Mucosa of descending colon (tissue), 3 donors: Measurements from ENCODE around the gene WDR19. TPM values are rescaled to one million over a fixed set of nuclear protein-coding genes. Genes with fewer than 3 reads are reported as not detected.
A peak's percentile ranks its signal among the peaks of the same experiment; 100 is the strongest.

Source experiments
- ATAC-seq: fragments of 200-7000 bp; cut with Tn5 transposase; one replicate; pipeline ENCODE4 v1.9.1; 2020; ENCODE audit warnings: mild to moderate bottlenecking, moderate library complexity
- DNase-seq, 3 donors: peaks; one replicate each; pipeline ENCODE4 v3.0.0-alpha.2; 2020
- H3K36me3 ChIP-seq: fragments of 200-600 bp; one replicate; pipeline ENCODE4 v1.8.0; 2021; ENCODE audit warnings: low read depth, mild to moderate bottlenecking
- H3K4me1 ChIP-seq: fragments of 200-600 bp; one replicate; pipeline ENCODE4 v1.8.0; 2021; ENCODE audit warnings: low read depth, mild to moderate bottlenecking
- H3K4me3 ChIP-seq: fragments of 200-600 bp; one replicate; pipeline ENCODE4 v1.8.0; 2021; ENCODE audit warnings: mild to moderate bottlenecking
- H3K9me3 ChIP-seq: fragments of 200-600 bp; one replicate; pipeline ENCODE4 v1.8.0; 2021; ENCODE audit warnings: mild to moderate bottlenecking
- CTCF ChIP-seq: fragments of 200-600 bp; IDR thresholded peaks from one replicate; pipeline ENCODE4 v1.8.0; 2022; ENCODE audit warnings: antibody characterized with exemption, mild to moderate bottlenecking
- intact Hi-C, 2 donors: fragments of 100-400 bp; cut with DNase I in 1 of 2; cut with micrococcal nuclease in 1 of 2; formaldehyde crosslinking; loops; one replicate each; pipeline versions ENCODE4 v1.11.0 to v1.11.1; 2022; cut with DNase I, micrococcal nuclease
- total RNA-seq, 3 donors: library from RNA; stranded (reverse); fragmentation: NEBNext Ultra II Directional in 2 of 3; extraction: Animal tissue kit (Norgen Biotek cat#: 25700) in 2 of 3; gene quantifications; one replicate each; pipeline versions ENCODE4 v1.2.1 to v1.2.4, GENCODE V29; 2021 to 2023
- donor health status: DM: no; HTN: no; CAD: no; lungs with moderate emphysema.
- donor health status: DM: no; HTN: no; CAD: no.
- donor health status: DM: no; HTN: yes; CAD: no.

The WDR19 gene
- total RNA-seq, 3 donors from 2014 or later, result 6.7 to 29.5 (median 12.0) TPM

- H3K36me3 ChIP-seq, result no peaks in the 10 kb centered on the region
- intact Hi-C loops, result no loop called here
Measured at GRCh38 chr4:39255266-39255665, 72.9 kb downstream of the WDR19 start.

GRCh38 chr4:39255871-39256270, 73.5 kb downstream of the WDR19 start:
- TF ChIP-seq CTCF, result no peak
- Histone ChIP-seq H3K36me3 (no peaks in the 10 kb centered on the region), H3K4me1 (no peaks in the 10 kb centered on the region), H3K9me3 (no peaks in the 10 kb centered on the region), H3K4me3 (no peak overlapping the region)
- ATAC-seq, result no peak
- intact Hi-C loops, result no loop called here
- DNase-seq, result no peak

More at GRCh38 chr4:39255266-39255665, 72.9 kb downstream of the WDR19 start:
- H3K4me1 ChIP-seq, result no peaks in the 10 kb centered on the region
- no peak for DNase-seq
- H3K9me3 ChIP-seq, result no peaks in the 10 kb centered on the region
- H3K4me3 ChIP-seq, result no peak overlapping the region
- TF ChIP-seq CTCF, result no peak
- no peak for ATAC-seq

- H3K4me3 ChIP-seq, result no peak overlapping the region
- no peak for ATAC-seq
Measured at GRCh38 chr4:39256436-39256835, 74.1 kb downstream of the WDR19 start.

GRCh38 chr4:39259571-39260330, 77.4 kb downstream of the WDR19 start:
- TF ChIP-seq CTCF, result no peak
- no peak for DNase-seq
- Histone ChIP-seq H3K4me3 (no peak overlapping the region), H3K4me1 (no peaks in the 10 kb centered on the region), H3K9me3 (no peaks in the 10 kb centered on the region), H3K36me3 (no peaks in the 10 kb centered on the region)
- ATAC-seq, result no peak
- intact Hi-C loops, result no loop called here

More at GRCh38 chr4:39256436-39256835, 74.1 kb downstream of the WDR19 start:
- no peak for TF ChIP-seq CTCF
- Histone ChIP-seq H3K36me3 (no peaks in the 10 kb centered on the region), H3K9me3 (no peaks in the 10 kb centered on the region), H3K4me1 (no peaks in the 10 kb centered on the region)
- no peak for DNase-seq
- intact Hi-C loops, result no loop called here

- no peaks in the 10 kb centered on the region for H3K9me3 ChIP-seq
- DNase-seq, result peak in 1 of 3 donors; percentile 5
- H3K4me3 ChIP-seq, result no peak overlapping the region
- no peaks in the 10 kb centered on the region for H3K4me1 ChIP-seq
- H3K36me3 ChIP-seq, result no peaks in the 10 kb centered on the region
- intact Hi-C loops, result no loop called here
- TF ChIP-seq CTCF, result no peak
- ATAC-seq, result no peak
Measured at GRCh38 chr4:39263895-39264294, 81.6 kb downstream of the WDR19 start.
